Medulla oblongata (tissue), 1 donor: ENCODE data around the gene USP30.

Experiments
- DNase-seq: peaks from one replicate; pipeline ENCODE4 v3.0.0-alpha.2; 2015; ENCODE audit errors: extremely low spot score

USP30 gene

GRCh38 chr12:109097435-109098182, 45.2 kb downstream of the USP30 start, which contains the start of gene UNG:
UNG (plus strand) TSS chr12:109097597; CDS start chr12:109097680, 83 bp downstream.
- peak; percentile 98 for DNase-seq

GRCh38 chr12:109098183-109098604, 45.8 kb downstream of the USP30 start:
- DNase-seq, result no peak

GRCh38 chr12:109098651-109099050, 46.3 kb downstream of the USP30 start:
- peak; percentile 9 for DNase-seq

- no peak for DNase-seq
Measured at GRCh38 chr12:109099431-109100020, 47.1 kb downstream of the USP30 start.

- no peak for DNase-seq
Measured at GRCh38 chr12:109100741-109101140, 48.4 kb downstream of the USP30 start.

GRCh38 chr12:109102491-109102890, 50.1 kb downstream of the USP30 start:
- no peak for DNase-seq

GRCh38 chr12:109105176-109105575, 52.8 kb downstream of the USP30 start:
- DNase-seq, result no peak

GRCh38 chr12:109109746-109110350, 57.5 kb downstream of the USP30 start:
- peak; percentile 35 for DNase-seq

- DNase-seq, result peak; percentile 93
Measured at GRCh38 chr12:109110988-109111495, 58.7 kb downstream of the USP30 start.

- DNase-seq, result no peak
Measured at GRCh38 chr12:109112720-109113465, 60.5 kb downstream of the USP30 start.

- DNase-seq, result peak; percentile 28
Measured at GRCh38 chr12:109113661-109114321, 61.4 kb downstream of the USP30 start.

- DNase-seq, result no peak
Measured at GRCh38 chr12:109114644-109115043, 62.3 kb downstream of the USP30 start.

GRCh38 chr12:109115404-109115757, 63.0 kb downstream of the USP30 start:
- DNase-seq, result no peak

GRCh38 chr12:109115758-109116610, 63.6 kb downstream of the USP30 start, which contains the start of gene ACACB:
ACACB (plus strand) TSS chr12:109116587; CDS start chr12:109139406, 22,819 bp downstream.
- peak; percentile 87 for DNase-seq

- DNase-seq, result no peak
Measured at GRCh38 chr12:109116611-109116949, 64.2 kb downstream of the USP30 start.

GRCh38 chr12:109120095-109120494, 67.7 kb downstream of the USP30 start:
- no peak for DNase-seq

GRCh38 chr12:109120557-109120956, 68.2 kb downstream of the USP30 start:
- DNase-seq, result no peak

GRCh38 chr12:109121346-109121880, 69.0 kb downstream of the USP30 start:
- no peak for DNase-seq

GRCh38 chr12:109124878-109125648, 72.7 kb downstream of the USP30 start:
- no peak for DNase-seq
